ENCODE results near the gene KCNS1. TPM values are rescaled to one million over a fixed set of nuclear protein-coding genes. Genes with fewer than 3 reads are reported as not detected.

Gene KCNS1
- total and polyA plus RNA-seq, 11 donors = 0.07 to 0.38 (median 0.14) TPM; not detected in 8

GRCh38 chr20:45051204-45052060 is 49.5 kb downstream of the KCNS1 start:
- H3K4me3 ChIP-seq = no peak overlapping the region
- H3K4me1 ChIP-seq = peaks cover 0 to 50% (median 29%) of the 10 kb centered on the region in 12 donors
- peaks cover 0 to 37% (median 0%) of the 10 kb centered on the region in 9 donors for H3K36me3 ChIP-seq
- ATAC-seq (peak in 3 of 4 donors; percentile 15 to 49 (median 39)), DNase-seq (no peak)
- intact Hi-C loops (cut with DNase I) = loop anchor here in 1 of 10 donors (5.0 kb wide), 1 partner anchor 39 kb away; no protein-coding TSS in a partner anchor
- H3K9me3 ChIP-seq = no peaks in the 10 kb centered on the region
- 64 to 80% (median 70%) methylated on average over 3 of the region's 3 CpGs for WGBS, 4 donors
- no peaks in the 10 kb centered on the region for H3K27me3 ChIP-seq
- H3K27ac ChIP-seq = peak overlapping the region in 5 of 12 donors; percentile 3 to 26 (median 11)
- no peak for TF ChIP-seq CTCF (IDR thresholded peaks at IDR 0.05)
- no peak for TF ChIP-seq POLR2A (IDR thresholded peaks at IDR 0.05)

- peaks cover 0 to 31% (median 0%) of the 10 kb centered on the region in 9 donors for H3K36me3 ChIP-seq
- WGBS, 4 donors = 45 to 54% (median 51%) methylated on average over 5 of the region's 5 CpGs
- no peak overlapping the region for H3K4me3 ChIP-seq
- DNase-seq = no peak
- ATAC-seq = no peak
- peak overlapping the region in 1 of 12 donors; percentile 6 for H3K27ac ChIP-seq
- no peaks in the 10 kb centered on the region for H3K9me3 ChIP-seq
- intact Hi-C loops (cut with DNase I) = loop anchor here in 4 of 10 donors (5.0 to 10.0 kb wide), 3 partner anchors 38 to 245 kb away; no protein-coding TSS in a partner anchor
- no peaks in the 10 kb centered on the region for H3K27me3 ChIP-seq
- TF ChIP-seq CTCF (IDR thresholded peaks at IDR 0.05) = no peak
- no peak for TF ChIP-seq POLR2A (IDR thresholded peaks at IDR 0.05)
- H3K4me1 ChIP-seq = peaks cover 0 to 55% (median 29%) of the 10 kb centered on the region in 12 donors
These were observed 50.9 kb downstream of the KCNS1 start for GRCh38 chr20:45049904-45050471.

- ATAC-seq = no peak
- intact Hi-C loops (cut with DNase I) = loop anchor here in 3 of 10 donors (10.0 kb wide), 2 partner anchors 235 to 245 kb away; no protein-coding TSS in a partner anchor
- Histone ChIP-seq H3K9me3 (no peaks in the 10 kb centered on the region), H3K36me3 (peaks cover 0 to 26% (median 0%) of the 10 kb centered on the region in 9 donors), H3K27ac (no peak overlapping the region), H3K4me3 (no peak overlapping the region), H3K27me3 (no peaks in the 10 kb centered on the region), H3K4me1 (peaks cover 0 to 56% (median 29%) of the 10 kb centered on the region in 12 donors)
- DNase-seq = no peak
- 50 to 64% (median 61%) methylated on average over 3 of the region's 3 CpGs for WGBS, 4 donors
- TF ChIP-seq CTCF (IDR thresholded peaks at IDR 0.05) (no peak), POLR2A (IDR thresholded peaks at IDR 0.05) (no peak)
These were observed 51.5 kb downstream of the KCNS1 start for GRCh38 chr20:45049438-45049837.

Data from heart left ventricle (tissue), 16 donors.